Keratinocyte (primary cell): ENCODE data around the gene SNCG.

Experiments
- CTCF ChIP-seq, 3 experiments: IDR thresholded peaks in 1 of 3; conservative IDR thresholded peaks in 1 of 3; optimal IDR thresholded peaks in 1 of 3; 2 replicates in 2 of 3; 3 replicates in 1 of 3; pipeline versions ENCODE3 to v1.5.1; 2011; ENCODE audit warnings: low read length in 3 of 3, mild to moderate bottlenecking in 3 of 3, moderate library complexity in 2 of 3, control low read depth in 1 of 3, inconsistent platforms in 1 of 3; ENCODE audit not compliant: insufficient read depth in 2 of 3; ENCODE audit errors: extremely low read depth in 1 of 3
- EZH2 ChIP-seq: IDR thresholded peaks from one replicate; pipeline ENCODE4 v1.6.1; 2012; ENCODE audit warnings: inconsistent platforms, mild to moderate bottlenecking, low read length, moderate library complexity

DNA sequence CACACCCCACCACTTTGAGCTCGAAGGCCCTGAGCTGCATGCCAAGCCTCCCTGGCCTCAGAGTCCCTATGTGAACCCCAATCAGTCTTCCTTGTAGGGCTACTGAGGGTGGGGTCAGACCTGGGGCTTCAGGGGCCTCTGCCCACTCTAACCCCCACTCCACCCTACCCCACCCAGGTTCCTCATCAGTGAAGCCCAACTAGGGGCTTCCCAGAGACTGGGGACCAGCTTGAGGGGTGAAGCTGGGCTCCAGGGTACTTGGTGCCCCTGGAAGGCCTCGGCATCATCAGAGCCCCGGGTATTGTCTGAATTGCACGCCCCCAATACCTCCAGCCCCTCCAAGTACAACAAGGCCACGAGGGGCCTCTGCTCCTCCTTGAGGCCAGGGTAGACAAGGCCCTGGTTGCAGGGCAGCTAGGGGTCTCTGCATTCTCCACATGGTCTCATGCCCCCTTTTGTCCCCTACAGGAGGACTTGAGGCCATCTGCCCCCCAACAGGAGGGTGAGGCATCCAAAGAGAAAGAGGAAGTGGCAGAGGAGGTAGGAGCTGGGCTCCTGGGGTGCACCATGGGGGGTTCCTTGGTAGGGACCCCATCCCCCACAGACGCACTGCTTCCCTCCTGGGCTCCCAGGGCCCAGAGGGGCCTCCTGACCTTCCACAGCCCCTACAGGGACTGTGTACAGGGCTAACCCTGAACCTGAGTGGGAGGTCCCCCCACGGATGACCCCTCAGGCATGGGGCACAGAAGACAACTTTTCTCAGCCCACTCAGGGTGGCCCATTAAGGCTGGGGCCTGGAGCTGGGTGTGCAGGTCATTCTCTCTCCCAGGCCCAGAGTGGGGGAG, 4.0 kb downstream of the SNCG start:
- TF ChIP-seq EZH2 (no peak), CTCF (optimal IDR thresholded peaks at IDR 0.05 in 1 of 3, IDR thresholded peaks at IDR 0.05 in 1 of 3, conservative IDR thresholded peaks at IDR 0.05 in 1 of 3; ENCODE audit: extremely low read depth in 1 of 3, insufficient read depth in 2 of 3, low read length in 3 of 3) (no peak)
